Activated CD4-positive, alpha-beta T cell treated with anti-CD3 and anti-CD28 coated beads for 36 hours (primary cell): Measurements from ENCODE around the gene SLF1. TPM values are rescaled to one million over a fixed set of nuclear protein-coding genes. Genes with fewer than 3 reads are reported as not detected.

Experiments
- ATAC-seq: fragments of 200-7000 bp; cut with Tn5 transposase; one replicate; pipeline ENCODE4 v1.10.0; 2021; ENCODE audit warnings: mild to moderate bottlenecking, moderate library complexity
- CTCF ChIA-PET: fragments of 350-600 bp; sonication (Branson Sonifier 250); formaldehyde crosslinking; loops from one replicate; lab custom pipeline; 2021; ENCODE audit warnings: antibody characterized with exemption; lab: Charles Lee
- POLR2A ChIA-PET: fragments of 350-600 bp; sonication (Branson Sonifier 250); formaldehyde crosslinking; loops from one replicate; lab custom pipeline; 2021; ENCODE audit warnings: antibody characterized with exemption, inconsistent platforms; lab: Charles Lee
- DNase-seq: peaks from one replicate; pipeline ENCODE4 v3.0.0-alpha.2; 2020
- H3K27ac Mint-ChIP-seq: one replicate; pipeline ENCODE4 v1.8.0; 2021; ENCODE audit warnings: mixed read lengths
- H3K27me3 Mint-ChIP-seq: one replicate; pipeline ENCODE4 v1.8.0; 2021; ENCODE audit warnings: mixed read lengths
- H3K36me3 Mint-ChIP-seq: one replicate; pipeline ENCODE4 v1.8.0; 2021; ENCODE audit warnings: low read depth, mixed read lengths
- H3K4me1 Mint-ChIP-seq: one replicate; pipeline ENCODE4 v1.8.0; 2021; ENCODE audit warnings: mixed read lengths
- H3K4me3 Mint-ChIP-seq: one replicate; pipeline ENCODE4 v1.8.0; 2021; ENCODE audit warnings: mild to moderate bottlenecking, moderate library complexity, mixed read lengths
- H3K9me3 Mint-ChIP-seq: one replicate; pipeline ENCODE4 v1.8.0; 2021; ENCODE audit warnings: low read depth, mixed read lengths
- intact Hi-C, 2 experiments: fragments of 100-400 bp; cut with DNase I in 1 of 2; cut with micrococcal nuclease in 1 of 2; formaldehyde crosslinking; loops; one replicate each; pipeline versions ENCODE4 v1.14.2 to v1.15.1; 2022 to 2024; cut with DNase I, micrococcal nuclease
- total RNA-seq, 2 experiments: library from RNA; stranded (reverse); gene quantifications; one replicate each; pipeline ENCODE4 v1.2.3, GENCODE V29; 2021

The SLF1 gene
- total RNA-seq, 2 experiments from 2014 or later = 13.3 to 13.6 TPM

GRCh38 chr5:94661086-94661485 lies 42.6 kb downstream of the SLF1 start:
- Mint-ChIP-seq H3K4me3 (no peak overlapping the region), H3K36me3 (peaks cover 44% of the 10 kb centered on the region), H3K27ac (no peak overlapping the region), H3K9me3 (peaks cover 20% of the 10 kb centered on the region), H3K27me3 (no peaks in the 10 kb centered on the region), H3K4me1 (no peaks in the 10 kb centered on the region)
- CTCF ChIA-PET = interaction anchor here (0.6 to 1.1 kb wide), 3 partner anchors 12 to 716 kb away, joined by 3 to 4 read pairs (median 3); no protein-coding TSS in a partner anchor
- no peak for ATAC-seq
- POLR2A ChIA-PET = interaction anchor here (0.7 kb wide), 1 partner anchor 14 kb away, joined by 5 read pairs; no protein-coding TSS in a partner anchor
- DNase-seq = no peak
- intact Hi-C loops = no loop called here

DNA sequence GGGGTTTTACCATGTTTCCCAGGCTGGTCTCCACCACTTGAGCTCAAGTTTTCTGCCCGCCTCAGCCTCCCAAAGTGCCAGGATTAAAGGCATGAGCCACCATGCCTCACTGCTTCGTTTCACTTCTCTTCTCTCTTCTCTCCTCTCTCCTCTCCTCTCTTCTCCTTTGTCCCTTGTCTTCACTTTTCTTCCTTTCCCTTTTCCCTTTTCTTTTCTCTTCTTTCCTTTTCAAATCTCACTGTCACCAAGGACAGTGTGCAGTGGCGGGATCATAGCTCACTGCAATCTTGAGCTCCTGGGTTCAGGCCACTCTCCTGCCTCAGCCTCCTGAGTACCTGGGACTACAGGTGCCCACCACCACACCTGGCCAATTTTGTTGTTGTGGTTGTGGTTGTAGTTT lies 49.5 kb downstream of the SLF1 start:
- Mint-ChIP-seq H3K4me1 (no peaks in the 10 kb centered on the region), H3K4me3 (no peak overlapping the region), H3K36me3 (peaks cover 17% of the 10 kb centered on the region), H3K9me3 (no peaks in the 10 kb centered on the region), H3K27me3 (no peaks in the 10 kb centered on the region), H3K27ac (no peak overlapping the region)
- intact Hi-C loops = no loop called here
- ChIA-PET CTCF (no interaction called here), POLR2A (no interaction called here)
- DNase-seq = no peak
- ATAC-seq = no peak

DNA sequence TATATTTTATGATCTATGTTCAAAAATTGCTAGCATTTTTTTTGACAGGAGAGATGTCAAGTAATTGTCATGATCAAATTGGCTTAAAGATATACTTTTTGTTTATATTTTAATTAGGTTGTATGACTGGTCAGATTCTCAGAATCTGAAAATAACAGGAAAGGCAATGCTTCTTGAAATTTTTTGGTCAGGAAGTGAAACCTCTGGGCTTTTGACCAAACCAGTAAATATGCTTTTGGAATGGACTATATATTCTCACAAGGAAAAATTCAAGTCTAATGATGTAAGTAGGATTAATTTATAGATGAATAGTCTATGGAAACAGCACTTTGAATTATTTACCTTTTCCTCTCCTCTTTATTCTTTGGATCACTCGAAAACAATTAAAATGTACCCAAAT lies 52.3 kb downstream of the SLF1 start:
- Mint-ChIP-seq H3K27ac (no peak overlapping the region), H3K4me3 (no peak overlapping the region), H3K27me3 (no peaks in the 10 kb centered on the region), H3K36me3 (peaks cover 17% of the 10 kb centered on the region), H3K9me3 (no peaks in the 10 kb centered on the region), H3K4me1 (no peaks in the 10 kb centered on the region)
- POLR2A ChIA-PET = no interaction called here
- no peak for ATAC-seq
- intact Hi-C loops = no loop called here
- DNase-seq = no peak
- CTCF ChIA-PET = interaction anchor here (0.6 kb wide), 1 partner anchor 9 kb away, joined by 3 read pairs; no protein-coding TSS in a partner anchor

- no peak for DNase-seq
- Mint-ChIP-seq H3K27me3 (no peaks in the 10 kb centered on the region), H3K4me1 (no peaks in the 10 kb centered on the region), H3K27ac (no peak overlapping the region), H3K4me3 (no peak overlapping the region), H3K36me3 (peaks cover 12% of the 10 kb centered on the region), H3K9me3 (no peaks in the 10 kb centered on the region)
- intact Hi-C loops = no loop called here
- ChIA-PET CTCF (interaction anchor here (1.5 kb wide), 1 partner anchor 11 kb away, joined by 3 read pairs; no protein-coding TSS in a partner anchor), POLR2A (no interaction called here)
- ATAC-seq = no peak
Observed at GRCh38 chr5:94672746-94673145, 54.3 kb downstream of the SLF1 start.

DNA sequence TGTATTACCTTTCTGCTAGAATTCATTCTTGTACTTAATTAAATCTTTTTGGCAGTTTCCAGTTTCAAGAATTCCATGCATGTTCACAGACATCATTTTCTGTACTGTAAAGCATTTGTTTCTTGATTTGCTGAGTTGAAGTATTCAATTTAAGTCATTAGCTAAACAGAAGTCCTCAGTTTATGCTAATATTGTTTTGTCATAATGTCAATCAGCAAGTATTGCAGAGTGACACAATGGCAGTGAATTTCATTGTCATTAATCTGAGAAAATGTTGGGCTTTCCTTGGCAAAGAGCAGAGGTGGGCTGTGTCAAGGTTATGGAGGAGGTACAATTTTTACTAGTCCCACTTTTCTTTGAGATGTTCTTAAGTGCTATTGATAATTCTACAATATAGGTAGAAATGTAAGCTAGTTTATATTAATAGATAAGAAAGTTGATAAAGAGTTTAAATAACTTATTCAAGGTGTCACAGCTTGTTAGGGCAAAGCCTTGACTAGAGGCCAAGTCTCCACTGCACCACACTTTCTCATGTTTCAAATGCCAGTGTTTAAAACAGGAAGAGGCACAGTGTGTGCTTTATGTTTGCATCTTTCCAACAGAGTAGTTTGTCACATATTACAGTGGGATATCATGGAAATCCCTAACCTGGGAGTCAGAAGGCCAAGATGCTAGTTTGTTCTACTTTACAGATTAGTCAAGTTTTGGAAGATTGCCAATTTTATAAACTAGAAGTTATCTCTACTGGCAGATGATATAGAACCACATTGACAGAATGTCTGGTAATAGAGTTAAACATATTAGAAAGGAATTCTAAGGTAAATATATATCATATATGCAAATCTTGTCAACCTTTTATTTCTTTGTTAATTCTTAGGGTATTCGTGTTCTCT lies 56.3 kb downstream of the SLF1 start:
- Mint-ChIP-seq H3K27ac (no peak overlapping the region), H3K4me3 (no peak overlapping the region), H3K27me3 (no peaks in the 10 kb centered on the region), H3K9me3 (no peaks in the 10 kb centered on the region), H3K4me1 (no peaks in the 10 kb centered on the region), H3K36me3 (peaks cover 9% of the 10 kb centered on the region)
- ChIA-PET POLR2A (interaction anchor here (0.6 kb wide), 1 partner anchor 13 kb away, joined by 5 read pairs; no protein-coding TSS in a partner anchor), CTCF (interaction anchor here (0.6 to 1.2 kb wide), 3 partner anchors 11 to 63 kb away, joined by 3 to 4 read pairs (median 4); no protein-coding TSS in a partner anchor)
- no peak for ATAC-seq
- intact Hi-C loops = no loop called here
- DNase-seq = no peak

DNA sequence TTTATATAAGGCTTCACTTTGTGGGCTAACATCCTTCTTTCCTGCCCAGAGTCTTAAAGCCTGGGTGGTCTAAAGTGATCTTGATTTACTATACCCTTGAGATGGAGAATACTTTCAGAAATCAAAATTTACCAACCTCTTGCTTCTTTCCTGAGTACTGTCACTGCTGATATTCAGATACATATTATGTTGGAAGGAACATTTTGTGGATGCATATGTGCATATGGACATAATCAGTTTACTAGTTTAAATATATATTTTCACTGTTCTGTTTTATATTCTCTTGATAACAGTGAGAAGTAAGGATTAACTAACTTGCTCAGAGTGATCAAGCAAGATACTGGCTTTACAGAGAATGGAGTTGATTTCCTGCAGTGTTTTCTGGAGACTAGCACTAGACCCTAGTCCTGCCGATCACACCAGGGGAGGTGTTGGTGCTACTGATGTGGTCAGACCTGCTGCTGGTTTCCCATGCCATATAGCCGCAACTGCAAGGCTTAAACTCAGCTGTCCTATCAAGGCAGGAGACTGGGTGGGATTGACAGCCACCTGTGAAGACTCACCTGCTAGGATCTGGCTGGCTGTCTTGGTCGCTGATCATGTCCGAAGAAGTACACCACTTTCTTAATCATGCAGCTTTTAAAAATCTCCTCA lies 57.6 kb downstream of the SLF1 start:
- no peaks in the 10 kb centered on the region for H3K27me3 Mint-ChIP-seq
- ChIA-PET CTCF (interaction anchor here (1.2 kb wide), 1 partner anchor 61 kb away, joined by 4 read pairs; no protein-coding TSS in a partner anchor), POLR2A (no interaction called here)
- intact Hi-C loops = no loop called here
- H3K36me3 Mint-ChIP-seq = peaks cover 9% of the 10 kb centered on the region
- no peaks in the 10 kb centered on the region for H3K9me3 Mint-ChIP-seq
- DNase-seq = no peak
- no peak overlapping the region for H3K4me3 Mint-ChIP-seq
- H3K4me1 Mint-ChIP-seq = no peaks in the 10 kb centered on the region
- no peak for ATAC-seq
- H3K27ac Mint-ChIP-seq = no peak overlapping the region

- Mint-ChIP-seq H3K9me3 (no peaks in the 10 kb centered on the region), H3K27ac (no peak overlapping the region), H3K4me1 (no peaks in the 10 kb centered on the region), H3K27me3 (no peaks in the 10 kb centered on the region), H3K4me3 (no peak overlapping the region), H3K36me3 (peaks cover 13% of the 10 kb centered on the region)
- ChIA-PET CTCF (no interaction called here), POLR2A (no interaction called here)
- intact Hi-C loops = no loop called here
- ATAC-seq (no peak), DNase-seq (no peak)
Observed at GRCh38 chr5:94682814-94683520, 64.5 kb downstream of the SLF1 start.

DNA sequence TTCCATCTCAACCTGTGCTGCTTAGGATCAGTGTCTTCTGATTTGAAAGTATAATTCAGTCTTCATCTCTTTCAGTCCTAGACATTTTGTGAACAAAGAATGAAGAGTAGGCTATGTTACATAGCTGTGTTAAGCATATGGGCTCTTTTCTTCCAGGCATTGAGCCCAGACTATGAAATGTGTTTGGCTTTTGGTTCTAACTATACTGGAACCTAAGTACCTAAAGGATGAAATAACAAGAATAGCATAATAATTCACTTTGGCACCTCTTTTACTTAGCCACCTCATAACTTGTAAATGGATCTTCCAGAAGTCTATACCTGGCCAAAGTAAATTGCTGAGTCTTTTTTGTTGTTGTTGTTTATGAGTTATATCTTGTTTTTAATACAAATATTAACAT lies 71.4 kb downstream of the SLF1 start:
- Mint-ChIP-seq H3K27me3 (no peaks in the 10 kb centered on the region), H3K27ac (no peak overlapping the region), H3K9me3 (no peaks in the 10 kb centered on the region), H3K4me1 (no peaks in the 10 kb centered on the region), H3K4me3 (no peak overlapping the region), H3K36me3 (peaks cover 27% of the 10 kb centered on the region)
- intact Hi-C loops = loop anchor here in 1 of 2 experiments (5.0 kb wide), 2 partner anchors 73 to 163 kb away; partner anchors contain the start of genes KIAA0825 and SLF1
- ATAC-seq (no peak), DNase-seq (no peak)
- ChIA-PET POLR2A (no interaction called here), CTCF (interaction anchor here (1.3 kb wide), 1 partner anchor 77 kb away, joined by 3 read pairs; no protein-coding TSS in a partner anchor)

GRCh38 chr5:94690778-94691177 lies 72.3 kb downstream of the SLF1 start:
- H3K36me3 Mint-ChIP-seq = peaks cover 27% of the 10 kb centered on the region
- H3K27me3 Mint-ChIP-seq = no peaks in the 10 kb centered on the region
- ATAC-seq = no peak
- no peaks in the 10 kb centered on the region for H3K4me1 Mint-ChIP-seq
- intact Hi-C loops = loop anchor here in 1 of 2 experiments (5.0 kb wide), 2 partner anchors 73 to 163 kb away; partner anchors contain the start of genes KIAA0825 and SLF1
- no peak for DNase-seq
- CTCF ChIA-PET = interaction anchor here (0.6 kb wide), 1 partner anchor 494 kb away, joined by 3 read pairs; no protein-coding TSS in a partner anchor
- POLR2A ChIA-PET = no interaction called here
- H3K9me3 Mint-ChIP-seq = no peaks in the 10 kb centered on the region
- no peak overlapping the region for H3K4me3 Mint-ChIP-seq
- H3K27ac Mint-ChIP-seq = no peak overlapping the region

- intact Hi-C loops = loop anchor here in 1 of 2 experiments (5.0 kb wide), 2 partner anchors 74 to 164 kb away; partner anchors contain the start of genes KIAA0825 and SLF1
- Mint-ChIP-seq H3K4me3 (no peak overlapping the region), H3K9me3 (no peaks in the 10 kb centered on the region), H3K4me1 (no peaks in the 10 kb centered on the region), H3K36me3 (peaks cover 26% of the 10 kb centered on the region), H3K27ac (no peak overlapping the region), H3K27me3 (no peaks in the 10 kb centered on the region)
- ChIA-PET CTCF (no interaction called here), POLR2A (no interaction called here)
- no peak for ATAC-seq
- no peak for DNase-seq
Observed at GRCh38 chr5:94691291-94691690, 72.8 kb downstream of the SLF1 start.

DNA sequence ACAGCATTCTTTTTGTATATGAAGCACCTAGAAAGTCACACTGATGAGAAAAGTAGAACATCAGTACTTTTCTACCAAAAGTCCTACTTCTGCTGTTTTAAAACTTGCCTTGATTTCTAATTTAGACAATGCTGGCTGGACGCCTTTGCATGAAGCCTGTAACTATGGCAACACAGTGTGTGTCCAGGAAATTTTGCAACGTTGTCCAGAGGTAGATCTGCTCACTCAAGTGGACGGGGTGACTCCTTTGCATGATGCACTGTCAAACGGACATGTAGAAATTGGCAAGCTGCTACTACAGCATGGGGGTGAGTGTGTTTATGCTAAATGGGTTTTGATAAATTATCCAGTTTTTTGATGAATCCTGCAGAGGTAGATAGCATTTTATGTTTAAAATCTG lies 73.5 kb downstream of the SLF1 start:
- H3K27me3 Mint-ChIP-seq = no peaks in the 10 kb centered on the region
- peaks cover 26% of the 10 kb centered on the region for H3K36me3 Mint-ChIP-seq
- ChIA-PET POLR2A (no interaction called here), CTCF (no interaction called here)
- H3K4me3 Mint-ChIP-seq = no peak overlapping the region
- intact Hi-C loops = loop anchor here in 1 of 2 experiments (5.0 kb wide), 2 partner anchors 75 to 165 kb away; partner anchors contain the start of genes KIAA0825 and SLF1
- no peak overlapping the region for H3K27ac Mint-ChIP-seq
- ATAC-seq (no peak), DNase-seq (no peak)
- H3K4me1 Mint-ChIP-seq = no peaks in the 10 kb centered on the region
- no peaks in the 10 kb centered on the region for H3K9me3 Mint-ChIP-seq
